AG10803 (cell line): ENCODE results near the gene DNAJC27.

Experiments
- DNase-seq: peaks from one replicate; pipeline ENCODE4 v3.0.0; 2010; ENCODE audit warnings: low read depth
- H3K4me3 ChIP-seq: 2 replicates; pipeline ENCODE4 v1.5.1; 2011; ENCODE audit warnings: mild to moderate bottlenecking, low read length, control low read depth
- TF ChIP-seq, protein P1 (sequence below): conservative IDR thresholded peaks from 2 replicates; pipeline ENCODE4 v1.5.1; 2011; ENCODE audit warnings: mild to moderate bottlenecking, low read length, control low read depth, inconsistent platforms

DNAJC27 gene

GRCh38 chr2:24984912-24985311 is 13.2 kb upstream of the DNAJC27 start:
- no peak overlapping the region for H3K4me3 ChIP-seq
- DNase-seq = peak; percentile 26
- TF ChIP-seq, protein P1, sequence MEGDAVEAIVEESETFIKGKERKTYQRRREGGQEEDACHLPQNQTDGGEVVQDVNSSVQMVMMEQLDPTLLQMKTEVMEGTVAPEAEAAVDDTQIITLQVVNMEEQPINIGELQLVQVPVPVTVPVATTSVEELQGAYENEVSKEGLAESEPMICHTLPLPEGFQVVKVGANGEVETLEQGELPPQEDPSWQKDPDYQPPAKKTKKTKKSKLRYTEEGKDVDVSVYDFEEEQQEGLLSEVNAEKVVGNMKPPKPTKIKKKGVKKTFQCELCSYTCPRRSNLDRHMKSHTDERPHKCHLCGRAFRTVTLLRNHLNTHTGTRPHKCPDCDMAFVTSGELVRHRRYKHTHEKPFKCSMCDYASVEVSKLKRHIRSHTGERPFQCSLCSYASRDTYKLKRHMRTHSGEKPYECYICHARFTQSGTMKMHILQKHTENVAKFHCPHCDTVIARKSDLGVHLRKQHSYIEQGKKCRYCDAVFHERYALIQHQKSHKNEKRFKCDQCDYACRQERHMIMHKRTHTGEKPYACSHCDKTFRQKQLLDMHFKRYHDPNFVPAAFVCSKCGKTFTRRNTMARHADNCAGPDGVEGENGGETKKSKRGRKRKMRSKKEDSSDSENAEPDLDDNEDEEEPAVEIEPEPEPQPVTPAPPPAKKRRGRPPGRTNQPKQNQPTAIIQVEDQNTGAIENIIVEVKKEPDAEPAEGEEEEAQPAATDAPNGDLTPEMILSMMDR = no peak

GRCh38 chr2:24981411-24982136 is 9.8 kb upstream of the DNAJC27 start:
- peak; percentile 55 for DNase-seq
- H3K4me3 ChIP-seq = no peak overlapping the region
- TF ChIP-seq, protein P1 = no peak

DNA sequence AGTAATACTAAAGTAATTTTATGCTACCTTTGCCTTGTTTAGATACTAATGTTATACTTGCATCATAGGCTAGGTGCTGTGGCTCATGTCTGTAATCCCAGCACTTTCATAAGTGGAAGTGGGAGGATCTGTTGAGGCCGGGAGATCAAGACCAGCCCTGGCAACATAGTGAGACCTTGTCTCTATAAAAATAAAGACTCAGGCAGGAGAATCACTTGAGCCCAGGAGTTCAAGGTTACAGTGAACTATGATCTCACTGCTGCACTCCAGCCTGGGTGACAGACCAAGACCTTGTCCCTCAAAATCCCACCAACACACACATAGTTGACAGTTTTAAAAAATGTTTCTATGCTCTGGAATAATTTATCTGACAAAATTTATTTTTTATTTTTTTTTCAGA is 6.9 kb upstream of the DNAJC27 start:
- H3K4me3 ChIP-seq = no peak overlapping the region
- TF ChIP-seq, protein P1 = no peak
- DNase-seq = no peak

DNA sequence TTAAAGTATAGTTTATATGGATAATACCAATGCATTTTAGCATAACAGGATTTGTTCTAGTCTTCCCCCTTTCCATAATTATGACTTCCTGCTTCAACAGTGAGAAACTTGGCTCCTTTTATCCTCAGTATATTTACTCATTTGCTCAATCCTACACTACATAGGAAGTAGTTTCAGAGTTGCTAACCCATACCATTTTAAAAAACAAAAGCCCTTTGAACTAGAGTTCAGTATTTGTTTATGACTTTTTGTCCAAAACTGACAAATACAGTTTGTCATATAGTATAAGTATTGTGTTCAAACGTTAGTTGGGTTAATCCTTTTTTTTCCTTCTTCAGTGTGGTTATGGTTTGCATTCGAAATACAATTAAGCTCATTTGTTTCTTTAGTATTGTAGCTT is 5.9 kb upstream of the DNAJC27 start:
- no peak overlapping the region for H3K4me3 ChIP-seq
- DNase-seq = no peak
- TF ChIP-seq, protein P1 = no peak

DNA sequence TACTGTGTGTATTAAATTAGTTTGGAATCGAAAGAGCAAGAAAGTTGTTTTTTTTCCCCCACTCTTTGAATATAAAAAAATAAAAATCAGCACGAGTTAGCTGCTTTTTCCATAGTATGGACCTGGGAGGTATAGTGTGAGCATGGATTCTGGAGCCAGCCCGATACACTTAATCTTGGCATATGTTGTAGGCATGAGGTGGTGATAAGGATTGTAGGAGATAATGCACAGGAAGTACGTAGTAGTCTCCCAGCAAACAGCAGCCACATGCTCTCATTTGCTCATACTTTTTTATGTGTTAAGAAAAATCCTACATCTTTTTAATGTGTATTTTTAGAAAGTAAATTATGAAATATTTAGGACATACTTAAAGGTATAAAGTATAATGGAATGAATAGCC is 2.1 kb upstream of the DNAJC27 start:
- DNase-seq = no peak
- H3K4me3 ChIP-seq = no peak overlapping the region
- TF ChIP-seq, protein P1 = no peak

DNA sequence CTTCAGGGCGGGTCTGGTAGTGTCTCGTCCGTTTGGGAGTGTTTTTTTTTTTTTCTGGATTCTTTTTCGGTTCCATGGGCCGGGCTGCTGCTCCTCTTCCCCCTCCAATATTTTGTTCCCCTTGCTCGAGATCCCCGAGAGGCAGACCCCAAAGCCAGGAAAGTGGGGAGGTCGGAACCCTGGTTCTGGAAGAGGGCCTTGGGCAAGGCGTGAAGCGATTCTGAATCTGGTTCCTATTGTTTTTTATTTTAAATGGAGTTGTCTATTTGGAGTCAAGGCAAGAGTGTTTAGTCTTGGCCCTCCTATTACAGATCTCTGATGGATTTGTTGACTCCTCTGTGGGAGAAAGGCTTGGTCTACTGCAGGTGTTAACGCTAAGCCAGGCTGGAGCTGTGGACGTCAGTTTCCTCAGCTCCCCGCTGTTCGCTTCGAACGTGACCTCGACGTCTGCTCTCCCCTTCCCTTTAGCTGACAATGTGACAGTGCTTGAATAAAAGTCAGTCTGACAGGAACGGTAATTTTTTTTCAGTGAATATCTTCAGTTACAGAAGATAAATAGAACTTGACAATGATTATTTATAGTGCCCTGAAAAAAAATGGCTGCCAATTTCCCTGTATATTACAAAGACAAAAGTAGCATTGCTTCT is 683 bp upstream of the DNAJC27 start:
- TF ChIP-seq, protein P1 = no peak
- H3K4me3 ChIP-seq = peak overlapping the region; percentile 74
- DNase-seq = peak; percentile 24

GRCh38 chr2:24971286-24971535 is 544 bp downstream of the DNAJC27 start:
- TF ChIP-seq, protein P1 = no peak
- DNase-seq = no peak
- peak overlapping the region; percentile 74 for H3K4me3 ChIP-seq
